ENCODE data around the gene DOK5. TPM values are rescaled to one million over a fixed set of nuclear protein-coding genes. Genes with fewer than 3 reads are reported as not detected.
A peak's percentile ranks its signal among the peaks of the same experiment; 100 is the strongest.

The DOK5 gene
- total RNA-seq, 1 donor from 2014 or later = 14.3 TPM

DNA sequence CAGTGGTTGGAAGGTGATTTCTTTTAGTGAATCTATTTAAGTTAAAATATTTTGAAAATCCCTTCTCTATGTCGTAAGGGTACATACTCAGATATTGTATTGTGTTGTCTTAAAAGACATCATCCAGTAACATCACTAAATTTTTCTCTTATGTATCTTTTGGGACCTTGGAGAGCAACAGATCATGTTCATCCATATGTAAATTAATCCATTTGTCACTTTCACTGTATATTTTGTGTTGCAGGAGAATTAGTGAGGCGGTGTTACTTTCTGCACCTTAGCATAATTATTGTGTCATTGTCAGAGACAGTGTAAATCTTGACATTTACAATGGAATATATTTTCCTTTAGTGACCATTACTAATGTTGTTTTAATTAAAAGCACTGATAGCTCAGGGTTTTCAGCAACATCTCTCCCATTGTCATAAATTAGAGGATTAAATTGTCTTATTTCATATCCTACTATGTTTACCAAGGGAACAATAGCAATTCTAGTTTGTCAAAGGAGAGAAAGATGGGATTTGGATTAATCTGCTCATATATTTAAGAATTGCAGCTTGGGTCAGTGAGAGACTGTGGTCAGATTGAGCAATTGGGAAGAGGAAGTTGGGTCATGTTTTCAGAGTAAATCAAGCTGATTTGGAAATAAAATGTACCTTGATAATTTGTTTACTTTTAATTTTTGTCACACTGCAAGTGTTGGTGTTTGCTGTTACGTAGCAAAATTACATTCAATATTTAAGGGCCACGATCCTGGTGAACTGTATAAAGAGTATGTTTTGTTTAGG, 22.7 kb downstream of the DOK5 start:
- Histone ChIP-seq H3K4me1 (no peaks in the 10 kb centered on the region), H3K4me3 (no peak overlapping the region), H3K27ac (replicated peaks) (no peak overlapping the region), H3K9me3 (replicated peaks) (no peaks in the 10 kb centered on the region), H3K27me3 (ENCODE audit: low read depth) (no peaks in the 10 kb centered on the region), H3K36me3 (no peaks in the 10 kb centered on the region)
- TF ChIP-seq, protein P1, sequence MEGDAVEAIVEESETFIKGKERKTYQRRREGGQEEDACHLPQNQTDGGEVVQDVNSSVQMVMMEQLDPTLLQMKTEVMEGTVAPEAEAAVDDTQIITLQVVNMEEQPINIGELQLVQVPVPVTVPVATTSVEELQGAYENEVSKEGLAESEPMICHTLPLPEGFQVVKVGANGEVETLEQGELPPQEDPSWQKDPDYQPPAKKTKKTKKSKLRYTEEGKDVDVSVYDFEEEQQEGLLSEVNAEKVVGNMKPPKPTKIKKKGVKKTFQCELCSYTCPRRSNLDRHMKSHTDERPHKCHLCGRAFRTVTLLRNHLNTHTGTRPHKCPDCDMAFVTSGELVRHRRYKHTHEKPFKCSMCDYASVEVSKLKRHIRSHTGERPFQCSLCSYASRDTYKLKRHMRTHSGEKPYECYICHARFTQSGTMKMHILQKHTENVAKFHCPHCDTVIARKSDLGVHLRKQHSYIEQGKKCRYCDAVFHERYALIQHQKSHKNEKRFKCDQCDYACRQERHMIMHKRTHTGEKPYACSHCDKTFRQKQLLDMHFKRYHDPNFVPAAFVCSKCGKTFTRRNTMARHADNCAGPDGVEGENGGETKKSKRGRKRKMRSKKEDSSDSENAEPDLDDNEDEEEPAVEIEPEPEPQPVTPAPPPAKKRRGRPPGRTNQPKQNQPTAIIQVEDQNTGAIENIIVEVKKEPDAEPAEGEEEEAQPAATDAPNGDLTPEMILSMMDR (IDR thresholded peaks at IDR 0.05; ENCODE audit: borderline replicate concordance) = no peak
- intact Hi-C loops (cut with micrococcal nuclease) = no loop called here
- no peak for DNase-seq

DNA sequence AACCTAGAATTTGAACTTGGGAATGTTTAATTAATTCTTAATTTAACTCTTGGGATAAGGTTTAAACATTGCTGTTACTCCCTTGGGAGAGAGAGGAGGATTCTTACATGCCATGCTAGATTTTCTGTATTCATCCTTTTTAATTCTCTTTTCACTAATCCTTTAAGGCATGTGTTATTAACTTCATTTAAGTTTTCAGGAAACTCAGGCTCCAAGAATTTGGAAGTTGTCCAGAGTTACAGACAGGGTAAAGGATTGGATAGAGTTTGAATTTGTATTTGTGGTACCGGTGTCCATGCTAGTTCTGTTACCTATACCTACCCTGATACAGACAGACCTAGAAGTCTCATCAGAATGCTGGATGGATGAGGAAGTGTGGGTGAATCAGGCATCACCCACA, 23.7 kb downstream of the DOK5 start:
- intact Hi-C loops (cut with micrococcal nuclease) = no loop called here
- DNase-seq = no peak
- Histone ChIP-seq H3K27ac (replicated peaks) (no peak overlapping the region), H3K9me3 (replicated peaks) (no peaks in the 10 kb centered on the region), H3K4me1 (no peaks in the 10 kb centered on the region), H3K4me3 (no peak overlapping the region), H3K36me3 (no peaks in the 10 kb centered on the region), H3K27me3 (ENCODE audit: low read depth) (no peaks in the 10 kb centered on the region)
- TF ChIP-seq, protein P1 (IDR thresholded peaks at IDR 0.05; ENCODE audit: borderline replicate concordance) = no peak

DNA sequence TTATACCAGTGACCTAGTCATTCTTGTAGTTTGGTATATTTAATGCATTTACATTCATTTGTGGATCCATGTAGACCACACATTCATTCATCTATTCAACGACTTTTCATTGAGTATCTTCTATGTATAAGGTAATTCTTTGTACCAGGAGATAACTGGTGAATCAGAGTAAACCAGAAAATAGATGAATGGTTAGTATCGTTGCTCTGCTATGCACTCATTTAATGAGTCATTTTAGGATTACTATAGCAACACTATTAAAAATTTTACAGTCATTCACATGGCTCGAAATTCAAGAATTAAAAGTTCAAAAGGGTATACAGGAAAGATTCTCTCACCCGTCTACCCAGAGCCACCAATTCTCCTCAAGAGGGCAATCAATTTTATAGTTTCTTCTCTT, 26.8 kb downstream of the DOK5 start:
- intact Hi-C loops (cut with micrococcal nuclease) = no loop called here
- Histone ChIP-seq H3K36me3 (no peaks in the 10 kb centered on the region), H3K27ac (replicated peaks) (no peak overlapping the region), H3K9me3 (replicated peaks) (no peaks in the 10 kb centered on the region), H3K4me1 (no peaks in the 10 kb centered on the region), H3K4me3 (no peak overlapping the region), H3K27me3 (ENCODE audit: low read depth) (no peaks in the 10 kb centered on the region)
- TF ChIP-seq, protein P1 (IDR thresholded peaks at IDR 0.05; ENCODE audit: borderline replicate concordance) = no peak
- DNase-seq = no peak

DNA sequence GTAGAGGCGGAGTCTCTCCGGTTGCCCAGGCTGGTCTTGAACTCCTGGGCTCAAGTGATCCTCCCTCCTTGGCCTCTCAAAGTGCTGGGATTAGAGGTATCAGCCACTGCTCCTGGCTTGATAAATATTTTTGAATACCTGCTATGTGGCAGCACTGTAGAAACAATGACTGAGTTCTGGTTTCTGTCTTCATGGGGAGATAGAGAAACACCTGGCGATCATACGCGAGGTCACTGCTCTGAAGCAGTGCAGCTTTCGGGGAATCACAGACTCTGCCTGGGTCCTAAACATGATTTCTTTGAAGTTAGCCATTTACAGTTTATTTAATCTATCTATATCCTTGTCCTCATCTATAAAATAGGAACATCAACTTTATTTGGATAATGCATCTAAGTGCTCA, 31.2 kb downstream of the DOK5 start:
- Histone ChIP-seq H3K9me3 (replicated peaks) (no peaks in the 10 kb centered on the region), H3K27ac (replicated peaks) (no peak overlapping the region), H3K4me3 (no peak overlapping the region), H3K27me3 (ENCODE audit: low read depth) (no peaks in the 10 kb centered on the region), H3K36me3 (no peaks in the 10 kb centered on the region), H3K4me1 (no peaks in the 10 kb centered on the region)
- DNase-seq = no peak
- TF ChIP-seq, protein P1 (IDR thresholded peaks at IDR 0.05; ENCODE audit: borderline replicate concordance) = no peak
- intact Hi-C loops (cut with micrococcal nuclease) = no loop called here

DNA sequence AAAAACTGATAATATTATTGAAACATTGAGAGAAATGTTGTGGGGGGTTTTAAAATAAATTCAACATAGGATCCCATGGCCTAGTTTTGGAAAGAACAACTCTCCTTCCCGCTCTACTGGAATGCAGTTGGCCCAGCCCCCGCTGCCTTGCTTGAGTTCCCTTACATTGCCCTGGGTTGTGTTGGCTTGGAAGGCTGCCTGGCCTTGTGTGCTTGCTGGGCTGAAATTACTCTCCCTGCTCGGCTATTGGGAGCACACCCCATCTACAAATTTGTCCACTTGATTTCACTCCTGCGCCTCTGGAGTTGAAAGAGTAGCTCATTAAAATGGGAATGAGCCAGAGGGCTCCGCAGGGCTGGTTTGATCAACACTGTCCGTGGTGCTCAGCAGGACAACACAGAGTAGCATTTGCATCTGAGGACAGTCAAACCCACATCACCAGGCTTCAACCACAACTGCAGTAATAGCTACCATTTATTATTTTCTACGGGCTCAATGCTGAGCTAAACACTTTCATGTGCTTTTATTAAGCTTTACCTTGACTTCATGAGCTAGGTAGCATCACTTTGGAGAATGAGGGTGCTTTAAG, 35.2 kb downstream of the DOK5 start:
- intact Hi-C loops (cut with micrococcal nuclease) = no loop called here
- H3K4me3 ChIP-seq = no peak overlapping the region
- peaks cover 11% of the 10 kb centered on the region for H3K9me3 ChIP-seq (replicated peaks)
- H3K27ac ChIP-seq (replicated peaks) = no peak overlapping the region
- H3K4me1 ChIP-seq = no peaks in the 10 kb centered on the region
- no peaks in the 10 kb centered on the region for H3K36me3 ChIP-seq
- H3K27me3 ChIP-seq (ENCODE audit: low read depth) = no peaks in the 10 kb centered on the region
- TF ChIP-seq, protein P1 (IDR thresholded peaks at IDR 0.05; ENCODE audit: borderline replicate concordance) = no peak
- peak; percentile 33 for DNase-seq

Measured in left ventricle myocardium inferior (tissue), 1 donor.